HG03097 (cell line): ENCODE data around the gene ADGRG1.

ENCODE experiments used
- ATAC-seq: cut with Tn5 transposase; IDR thresholded peaks from one replicate; pipeline ENCODE4 v1.9.1; 2021; ENCODE audit not compliant: unreplicated experiment, low FRiP score

Gene ADGRG1

DNA sequence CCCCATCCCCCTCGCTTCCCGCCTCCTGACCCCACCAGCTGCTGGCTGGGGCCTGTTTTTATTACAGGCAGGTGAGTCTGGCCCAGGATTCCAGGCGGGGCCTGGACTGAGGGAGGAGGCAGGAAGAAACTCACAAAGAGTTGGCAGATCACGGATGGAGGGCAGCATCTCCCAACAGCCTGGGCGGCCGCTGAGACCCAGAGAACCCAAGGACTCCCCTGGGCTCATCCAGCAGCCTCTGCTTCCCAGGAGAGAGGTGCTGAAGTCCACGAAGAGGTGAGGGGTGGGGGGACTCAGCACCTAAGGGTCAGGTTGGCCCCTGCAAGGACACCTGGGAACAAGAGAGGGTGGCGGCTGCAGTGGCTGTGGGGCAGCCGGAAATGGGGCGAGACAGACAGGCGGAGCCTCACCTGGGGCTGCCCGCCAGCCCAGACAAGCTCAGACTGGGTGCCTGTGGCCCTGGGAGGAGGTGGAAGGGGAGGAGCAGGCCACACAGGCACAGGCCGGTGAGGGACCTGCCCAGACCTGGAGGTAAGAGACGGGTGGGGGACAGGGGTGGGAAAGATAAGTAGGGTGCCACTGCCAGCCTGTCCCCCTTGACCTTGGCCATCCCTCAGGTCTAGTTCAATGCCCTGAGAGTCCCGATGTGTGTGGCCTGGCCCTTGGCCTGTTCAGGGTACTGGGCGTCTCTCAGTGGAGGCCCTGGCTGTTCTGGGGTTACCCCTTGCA lies 8.7 kb upstream of the ADGRG1 start:
- ATAC-seq: no peak

- no peak for ATAC-seq
Observed at GRCh38 chr16:57620335-57621231, 7.8 kb upstream of the ADGRG1 start.

DNA sequence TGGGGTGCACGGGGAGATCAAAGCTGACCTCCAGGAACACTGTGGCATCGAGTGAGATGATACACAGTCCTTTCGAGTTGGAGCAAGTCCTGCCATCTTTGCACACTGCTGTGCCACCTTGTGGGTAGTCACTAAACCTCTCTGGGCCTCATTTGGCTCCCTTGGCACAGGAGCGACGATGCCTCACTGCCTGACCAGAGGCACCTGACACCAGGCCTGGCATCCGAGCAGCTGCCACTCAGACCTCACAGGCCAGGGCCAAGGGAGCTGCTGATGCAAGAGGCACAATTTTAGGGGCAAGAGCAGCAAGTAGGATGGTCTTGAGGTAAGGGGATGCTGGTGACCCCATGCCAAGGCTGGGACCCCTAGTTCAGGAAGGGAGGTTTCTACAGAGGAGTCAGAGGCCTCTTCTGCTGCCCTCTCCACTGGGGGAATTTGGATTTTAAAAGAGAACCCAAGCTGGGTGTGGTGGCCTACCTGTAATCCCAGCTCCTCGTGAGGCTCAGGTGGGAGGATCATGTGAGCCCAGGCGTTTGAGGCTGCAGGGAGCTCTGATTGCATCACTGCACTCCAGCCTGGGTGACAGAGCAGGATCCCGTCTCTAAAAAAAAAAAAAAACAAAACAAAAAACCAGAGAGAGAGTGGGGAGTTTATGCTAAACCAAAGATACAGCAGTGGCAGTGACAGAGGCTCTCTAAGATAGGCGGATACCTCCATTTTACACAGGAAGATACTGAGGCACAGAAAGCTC lies 6.7 kb upstream of the ADGRG1 start:
- no peak for ATAC-seq

GRCh38 chr16:57622361-57623250 lies 5.8 kb upstream of the ADGRG1 start:
- no peak for ATAC-seq

GRCh38 chr16:57623251-57624043 lies 5.0 kb upstream of the ADGRG1 start:
- no peak for ATAC-seq

DNA sequence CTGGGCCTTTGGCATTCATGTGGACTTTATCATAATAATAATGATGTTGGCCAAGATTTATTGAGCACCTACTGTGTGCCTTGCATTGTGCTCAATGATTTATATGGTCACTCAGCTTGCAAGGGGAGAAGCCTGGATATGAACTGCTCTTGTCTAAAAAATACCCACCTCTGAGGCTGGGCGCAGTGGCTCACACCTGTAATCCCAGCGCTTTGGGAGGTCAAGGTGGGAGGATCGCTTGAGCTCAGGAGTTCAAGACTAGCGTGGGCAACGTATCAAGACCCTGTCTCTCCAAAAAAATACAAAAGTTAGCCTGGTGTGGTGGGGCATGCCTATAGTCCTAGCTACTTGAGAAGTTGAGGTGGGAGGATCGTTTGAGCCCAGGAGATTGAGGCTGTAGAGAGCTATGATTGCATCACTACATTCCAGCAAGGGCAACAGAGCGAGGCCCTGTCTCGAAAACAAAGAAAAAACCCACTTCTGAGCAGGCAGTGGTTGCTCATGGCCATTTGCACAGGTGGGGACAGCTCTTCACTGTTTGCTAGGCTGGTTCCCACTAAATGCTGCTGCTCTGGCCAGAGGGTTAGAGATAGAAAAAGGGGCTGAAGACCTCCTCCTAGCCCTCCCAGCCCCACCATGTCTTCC lies 4.3 kb upstream of the ADGRG1 start:
- ATAC-seq: no peak

DNA sequence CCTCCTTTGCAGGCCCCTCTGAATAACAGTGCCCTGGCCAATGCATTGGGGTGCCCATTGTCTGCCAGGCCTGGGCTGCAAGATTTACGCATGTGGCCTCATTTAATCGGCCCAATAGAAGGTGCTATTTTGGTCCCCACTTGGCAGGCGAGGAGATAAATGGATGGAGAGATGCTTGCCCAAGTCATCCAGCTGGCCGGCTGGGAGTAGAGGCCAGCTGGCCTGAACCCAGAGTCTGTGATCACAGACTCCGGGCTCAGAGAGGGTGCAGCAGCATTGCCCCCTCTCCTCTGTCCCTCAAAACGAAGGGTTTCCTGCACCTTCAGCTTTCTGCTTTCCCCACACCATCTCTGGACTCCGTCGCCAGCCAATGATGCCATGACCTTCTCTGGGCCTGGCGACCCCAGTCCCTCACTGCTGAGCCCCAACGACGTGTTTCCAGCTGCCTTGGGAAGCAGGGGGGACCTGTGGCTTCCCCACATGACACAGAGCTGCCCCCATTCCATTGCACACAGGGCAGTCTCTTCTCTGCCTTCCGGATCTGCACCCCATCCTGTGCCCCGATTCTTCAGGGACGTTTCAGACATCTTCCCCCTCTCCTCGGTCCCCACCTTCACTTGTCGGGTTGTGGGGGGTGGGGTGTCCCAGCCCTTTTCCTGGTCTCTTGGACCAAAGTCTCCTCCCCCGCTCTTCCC lies 3.5 kb upstream of the ADGRG1 start:
- ATAC-seq: no peak

- ATAC-seq: no peak
Observed at GRCh38 chr16:57626420-57627170, 1.8 kb upstream of the ADGRG1 start.

DNA sequence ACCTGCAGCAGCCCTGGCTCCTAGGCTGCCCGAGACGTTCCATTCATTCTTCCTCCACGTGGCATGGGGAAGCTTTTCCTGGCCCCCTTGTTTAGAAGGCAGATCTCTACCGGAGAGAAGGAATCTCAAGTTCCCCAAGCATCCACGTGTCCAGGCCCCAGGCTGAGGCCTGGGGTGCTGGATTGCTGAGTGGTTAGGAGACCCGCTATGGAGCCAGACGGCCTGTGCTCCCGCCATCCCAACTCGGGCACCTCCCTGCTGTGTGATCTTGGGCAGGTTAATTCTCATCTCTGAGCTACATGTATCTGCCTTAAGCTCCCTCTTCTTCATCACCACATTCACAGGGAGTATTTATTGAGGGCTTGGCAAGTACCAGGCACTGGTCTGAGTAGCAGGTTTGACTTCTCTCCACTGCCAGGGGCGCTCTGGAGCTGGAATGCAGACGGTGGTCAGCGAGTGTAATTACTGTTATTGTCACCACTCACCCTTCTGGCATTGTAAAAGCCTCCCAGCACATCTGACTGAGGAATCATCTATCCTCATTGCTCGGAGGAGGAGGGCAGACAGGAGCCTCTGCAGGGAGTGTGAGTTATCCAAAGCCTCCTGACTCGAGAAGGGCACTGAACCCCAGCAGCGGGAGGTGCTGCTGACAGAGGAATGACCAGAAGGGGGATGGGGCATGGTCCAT lies 1.1 kb upstream of the ADGRG1 start:
- no peak for ATAC-seq

DNA sequence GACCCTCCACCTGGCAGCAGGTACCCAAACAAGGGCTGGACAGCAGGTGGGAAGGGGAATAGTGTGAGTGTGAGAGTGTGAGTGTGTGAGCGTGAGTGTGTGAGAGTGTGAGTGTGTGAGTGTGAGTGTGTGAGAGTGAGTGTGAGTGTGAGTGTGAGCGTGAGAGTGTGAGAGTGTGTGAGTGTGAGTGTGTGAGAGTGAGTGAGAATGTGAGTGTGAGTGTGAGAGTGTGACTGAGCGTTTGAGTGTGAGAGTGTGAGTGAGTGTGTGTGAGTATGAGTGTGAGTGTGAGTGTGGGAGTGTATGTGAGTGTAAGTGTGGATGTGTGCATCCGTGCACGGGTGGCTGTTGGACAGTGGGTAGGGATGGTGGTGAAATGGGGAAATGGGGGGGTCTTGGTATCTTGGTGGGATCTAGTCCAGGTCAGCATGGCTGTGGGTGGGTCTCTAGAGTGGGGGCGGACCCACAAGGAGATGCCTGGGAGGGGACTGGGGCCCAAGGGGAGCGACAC lies 408 bp downstream of the ADGRG1 start:
- no peak for ATAC-seq

DNA sequence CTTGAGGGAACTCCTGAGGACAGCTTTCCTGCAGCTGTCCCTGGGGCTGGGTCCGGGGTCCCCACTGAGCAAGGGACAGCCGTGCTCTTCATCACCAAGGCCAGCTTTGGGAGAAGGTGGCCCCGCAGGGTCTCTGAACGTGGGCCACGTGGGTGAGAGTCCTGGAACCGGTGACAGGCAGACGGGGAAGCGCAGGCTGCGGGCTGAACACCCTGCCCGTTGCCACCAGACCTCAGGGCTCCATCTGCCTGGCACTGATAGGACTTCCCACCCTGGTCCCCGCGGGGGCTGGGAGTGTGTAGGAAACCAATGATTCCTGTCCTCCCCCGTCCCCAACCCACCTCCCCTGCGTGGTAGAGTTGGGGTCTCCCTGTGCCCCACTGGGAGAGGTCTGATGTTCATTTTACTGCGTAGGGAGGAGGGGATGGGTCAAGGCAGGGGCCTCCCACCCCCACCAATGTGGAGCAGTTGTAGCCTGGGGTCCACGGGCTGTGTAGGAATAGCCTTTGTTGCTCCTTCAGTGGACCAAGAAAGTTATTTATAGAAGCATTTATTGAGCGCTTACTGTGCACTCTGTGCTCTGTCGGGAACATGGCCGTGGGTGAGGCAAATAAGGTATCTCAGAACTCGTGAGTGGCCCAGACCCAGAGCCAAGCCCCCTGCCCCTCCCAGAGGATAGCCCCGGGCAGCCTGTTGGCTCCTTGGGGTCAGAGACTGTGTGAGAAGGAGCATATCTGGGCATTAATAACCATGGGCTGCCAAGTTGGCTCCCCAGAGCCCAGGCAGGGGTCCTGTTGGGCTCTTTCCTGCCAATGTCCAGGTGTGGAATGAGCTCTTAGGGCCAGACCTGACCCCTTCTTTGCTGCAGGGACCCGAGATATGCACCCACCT lies 1.3 kb downstream of the ADGRG1 start:
- ATAC-seq: no peak

DNA sequence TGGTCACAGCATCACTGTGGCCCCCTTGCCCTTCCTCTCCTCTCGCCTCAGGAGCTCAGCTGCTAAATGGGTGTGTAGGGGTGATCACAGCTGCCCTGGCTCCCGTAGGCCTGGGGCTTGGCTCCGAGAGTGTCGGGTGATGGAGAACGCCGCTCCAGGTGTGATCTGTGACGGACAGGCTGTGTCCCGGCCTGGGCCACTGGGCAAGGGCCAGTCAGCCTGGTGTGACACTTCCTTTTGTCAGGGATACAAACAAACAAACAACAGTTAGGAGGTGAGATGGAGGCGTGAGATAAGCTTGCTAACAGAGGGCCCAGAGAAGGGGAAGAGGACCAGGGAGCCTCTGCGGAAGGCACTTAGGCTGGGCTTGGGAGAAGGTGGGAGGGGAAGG lies 2.0 kb downstream of the ADGRG1 start:
- ATAC-seq: no peak

DNA sequence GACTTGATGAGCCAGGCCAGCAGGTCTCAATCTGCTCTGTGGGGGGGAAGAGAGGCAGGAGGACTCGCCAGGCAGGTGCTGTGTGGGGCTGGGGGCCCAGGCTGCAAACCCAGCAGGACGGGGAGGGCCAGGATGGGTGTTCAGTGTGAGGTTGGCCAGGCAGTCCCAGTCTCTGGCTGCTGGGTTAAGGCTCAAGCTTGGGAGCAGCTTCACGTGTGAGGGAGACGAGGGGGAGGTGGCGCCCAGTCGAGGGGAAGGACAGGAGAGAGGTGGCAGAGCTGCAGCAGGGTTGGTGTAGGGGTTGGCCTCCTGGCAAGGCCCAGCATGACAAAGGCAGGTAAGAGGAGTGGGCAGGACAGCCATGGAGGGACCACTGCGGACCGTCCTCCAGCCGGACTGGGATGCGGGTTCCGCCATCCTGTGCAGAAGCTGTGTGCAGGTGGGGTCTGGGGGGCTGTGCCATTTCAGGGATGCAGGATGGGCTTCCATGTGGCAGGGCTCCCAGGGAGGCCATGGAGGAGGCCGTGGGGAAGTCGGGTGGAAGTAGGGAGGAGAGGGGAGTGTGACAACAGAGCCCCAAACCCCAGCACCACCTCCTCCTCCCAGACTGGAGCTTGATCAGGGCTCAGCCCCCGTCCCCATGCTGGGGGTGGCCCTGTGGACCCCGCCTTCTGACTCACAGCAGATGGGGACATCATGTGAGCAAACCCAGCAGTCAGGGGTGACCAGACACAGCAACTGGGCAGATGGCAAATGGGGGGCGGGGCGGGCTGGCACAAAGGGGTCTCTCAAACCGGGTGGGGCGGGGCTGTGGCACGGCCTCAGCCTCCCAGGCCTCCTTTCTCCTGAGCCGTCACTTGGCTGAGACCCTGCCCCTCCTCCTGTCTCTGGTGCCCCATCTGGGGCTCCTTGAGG lies 2.8 kb downstream of the ADGRG1 start:
- no peak for ATAC-seq

DNA sequence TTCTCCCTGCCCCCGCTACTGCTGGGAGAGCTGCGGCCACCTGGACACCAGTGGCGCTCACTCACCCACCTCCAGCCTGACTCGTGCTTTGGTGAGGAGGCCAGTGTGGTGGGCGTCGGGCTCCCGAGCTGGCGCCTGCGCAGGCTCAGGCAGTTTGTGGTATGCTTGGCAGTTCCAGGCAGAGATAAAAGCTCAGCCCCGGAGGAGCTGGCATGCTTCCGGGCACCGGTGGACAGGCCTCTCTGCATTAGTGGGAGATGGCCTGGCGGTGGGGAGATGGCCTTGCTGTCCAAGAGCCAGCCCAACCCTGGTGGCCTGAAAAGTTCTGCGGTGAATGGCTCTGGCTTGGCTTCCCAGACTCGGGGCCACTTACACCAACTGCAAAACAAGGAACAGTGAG lies 4.1 kb downstream of the ADGRG1 start:
- ATAC-seq: no peak
